DND-41 (cell line): ENCODE data around the gene ACOXL.

Source experiments
- CTCF ChIP-seq: IDR thresholded peaks from 2 replicates; pipeline ENCODE4 v1.5.1; 2012; ENCODE audit warnings: borderline replicate concordance, low read length, moderate library complexity, mild to moderate bottlenecking; ENCODE audit not compliant: poor library complexity, severe bottlenecking; ENCODE audit errors: extremely low read depth
- EZH2 ChIP-seq: IDR thresholded peaks from 3 replicates; pipeline ENCODE4 v1.6.1; 2012; ENCODE audit warnings: borderline replicate concordance, low read depth, mild to moderate bottlenecking, moderate library complexity, low read length, inconsistent platforms; ENCODE audit not compliant: severe bottlenecking

- TF ChIP-seq EZH2 = no peak
- TF ChIP-seq CTCF = no peak
Measured at GRCh38 chr2:110802208-110802932, 70.0 kb downstream of the ACOXL start.
